Measurements from ENCODE around the gene UBE3B.

The UBE3B gene

DNA sequence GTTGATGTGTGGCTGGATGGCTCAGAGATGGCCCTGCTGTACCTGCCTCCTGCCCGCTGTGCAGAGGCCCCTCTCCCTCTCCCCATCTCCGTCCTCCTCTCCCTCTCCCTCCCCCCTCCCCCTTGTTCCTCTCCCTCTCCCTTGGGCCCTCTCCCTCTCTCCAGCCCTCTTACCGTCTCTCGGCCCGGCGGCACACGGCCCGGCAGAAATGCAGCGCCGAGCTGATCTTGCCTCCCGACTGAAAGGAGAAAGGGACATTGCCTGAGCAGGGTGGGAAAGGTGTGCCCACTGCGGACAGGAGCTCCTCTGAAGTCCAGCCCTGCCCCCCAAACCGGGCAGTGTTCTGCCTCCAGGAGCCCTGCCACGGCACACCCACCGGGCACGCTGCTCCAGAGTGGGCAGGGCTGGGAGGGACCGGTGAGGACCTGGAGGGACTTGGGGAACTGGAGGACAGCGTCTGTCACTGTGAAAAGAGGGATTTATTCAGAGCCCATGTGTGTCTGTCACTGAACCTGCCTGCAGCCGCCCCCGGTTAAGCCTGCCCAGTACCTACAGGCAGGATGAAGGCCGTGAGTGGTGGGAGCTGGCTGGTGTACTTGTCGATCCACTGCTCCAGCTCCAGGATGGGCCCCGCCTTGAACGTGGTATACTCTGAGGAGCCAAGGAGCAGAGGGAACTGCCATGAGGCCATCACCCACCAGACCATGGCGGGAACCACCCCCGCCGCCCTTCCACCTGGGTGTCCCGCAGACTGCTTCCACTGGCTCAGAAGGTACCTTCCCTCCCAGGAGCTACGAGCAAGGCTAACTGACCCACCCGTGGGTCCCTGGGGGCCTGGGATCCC is 83.7 kb downstream of the UBE3B start:
- no peak for DNase-seq (ENCODE audit: low read depth)
- TF ChIP-seq, protein P1, sequence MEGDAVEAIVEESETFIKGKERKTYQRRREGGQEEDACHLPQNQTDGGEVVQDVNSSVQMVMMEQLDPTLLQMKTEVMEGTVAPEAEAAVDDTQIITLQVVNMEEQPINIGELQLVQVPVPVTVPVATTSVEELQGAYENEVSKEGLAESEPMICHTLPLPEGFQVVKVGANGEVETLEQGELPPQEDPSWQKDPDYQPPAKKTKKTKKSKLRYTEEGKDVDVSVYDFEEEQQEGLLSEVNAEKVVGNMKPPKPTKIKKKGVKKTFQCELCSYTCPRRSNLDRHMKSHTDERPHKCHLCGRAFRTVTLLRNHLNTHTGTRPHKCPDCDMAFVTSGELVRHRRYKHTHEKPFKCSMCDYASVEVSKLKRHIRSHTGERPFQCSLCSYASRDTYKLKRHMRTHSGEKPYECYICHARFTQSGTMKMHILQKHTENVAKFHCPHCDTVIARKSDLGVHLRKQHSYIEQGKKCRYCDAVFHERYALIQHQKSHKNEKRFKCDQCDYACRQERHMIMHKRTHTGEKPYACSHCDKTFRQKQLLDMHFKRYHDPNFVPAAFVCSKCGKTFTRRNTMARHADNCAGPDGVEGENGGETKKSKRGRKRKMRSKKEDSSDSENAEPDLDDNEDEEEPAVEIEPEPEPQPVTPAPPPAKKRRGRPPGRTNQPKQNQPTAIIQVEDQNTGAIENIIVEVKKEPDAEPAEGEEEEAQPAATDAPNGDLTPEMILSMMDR (conservative IDR thresholded peaks at IDR 0.05; ENCODE audit: low read length), result no peak
- H3K4me3 ChIP-seq (ENCODE audit: low read length), result no peak overlapping the region

DNA sequence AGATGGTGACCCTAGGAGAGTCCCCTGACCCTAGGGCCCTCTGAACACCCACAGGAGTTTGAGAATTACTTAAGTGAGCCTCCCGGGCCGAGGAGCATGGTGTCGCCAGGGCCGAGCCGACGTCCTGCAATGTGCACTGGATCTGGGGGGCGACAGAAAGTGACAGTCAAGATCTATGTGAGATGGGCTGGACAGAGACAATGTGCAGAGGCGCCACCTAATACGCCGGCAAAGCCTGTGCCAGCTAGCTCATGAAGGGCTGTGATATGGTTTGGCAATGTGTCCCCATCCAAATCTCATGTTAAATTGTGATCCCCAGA is 84.2 kb downstream of the UBE3B start:
- H3K4me3 ChIP-seq (ENCODE audit: low read length), result no peak overlapping the region
- no peak for DNase-seq (ENCODE audit: low read depth)
- TF ChIP-seq, protein P1 (conservative IDR thresholded peaks at IDR 0.05; ENCODE audit: low read length), result no peak

DNA sequence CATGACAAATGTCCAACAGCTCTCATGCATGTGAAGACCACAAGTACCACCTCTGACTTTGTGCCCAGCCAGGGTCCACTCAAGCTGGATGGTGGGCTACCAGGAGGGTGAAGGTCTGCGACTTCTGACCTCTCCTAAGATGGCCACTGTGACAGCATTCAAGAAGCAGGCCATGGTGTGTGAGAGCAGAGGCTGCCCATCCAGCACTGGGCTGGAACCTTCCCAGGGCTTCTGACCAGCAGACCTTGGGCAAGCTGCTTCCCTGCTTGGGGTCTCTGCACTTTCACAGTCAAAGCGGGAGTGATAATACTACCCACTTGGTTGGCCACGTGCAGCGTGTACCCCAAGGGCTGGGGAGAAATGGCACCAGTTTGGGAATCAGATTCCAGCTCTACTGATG is 85.4 kb downstream of the UBE3B start:
- no peak for DNase-seq (ENCODE audit: low read depth)
- no peak overlapping the region for H3K4me3 ChIP-seq (ENCODE audit: low read length)
- TF ChIP-seq, protein P1 (conservative IDR thresholded peaks at IDR 0.05; ENCODE audit: low read length), result no peak

DNA sequence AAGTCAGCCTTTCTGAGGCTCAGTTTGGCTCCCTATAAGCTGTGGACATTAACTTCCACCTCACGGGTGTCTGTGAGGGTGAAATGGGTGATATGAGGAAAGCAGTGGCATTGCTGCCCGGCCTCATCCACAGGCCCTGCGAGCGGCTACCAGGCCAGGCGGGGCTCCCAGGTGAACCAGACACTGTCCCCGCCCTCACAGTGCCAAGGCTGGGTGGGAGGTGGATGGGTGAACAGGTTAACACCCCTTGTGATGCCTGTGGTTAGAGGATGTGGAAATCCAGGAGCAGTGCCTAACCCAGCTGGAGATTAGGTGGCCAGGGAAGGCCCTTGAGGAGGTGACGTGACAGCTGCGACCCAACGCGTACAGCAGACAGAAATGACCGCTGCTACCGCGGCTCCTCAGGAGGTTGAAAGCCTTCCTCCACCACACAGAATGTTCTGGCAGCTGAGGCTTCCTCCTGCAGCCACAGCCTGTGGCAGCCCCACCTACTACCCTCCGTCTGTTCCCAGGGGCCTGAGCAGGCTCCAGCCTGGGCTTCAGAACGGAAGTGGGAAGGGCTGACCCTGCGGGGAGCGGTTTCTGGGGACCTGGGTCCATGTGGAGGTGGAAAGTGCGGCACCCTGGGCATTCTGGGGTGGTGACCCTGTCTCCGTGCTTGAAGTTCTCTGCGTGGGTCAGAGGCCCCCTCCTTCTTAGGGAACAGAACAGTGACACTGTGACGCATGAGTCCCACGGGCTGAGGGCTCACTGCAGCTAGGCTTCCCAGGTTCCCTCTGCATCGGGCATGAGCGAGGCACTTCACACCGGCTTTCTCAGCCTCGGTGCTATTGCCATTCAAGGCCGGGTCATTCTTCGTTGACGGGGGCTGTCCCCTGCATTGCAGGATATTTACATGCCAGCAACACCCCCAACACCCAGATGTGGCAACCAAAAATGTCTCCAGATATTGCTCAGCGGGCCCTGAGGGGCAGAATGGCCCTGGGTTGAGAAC is 86.2 kb downstream of the UBE3B start:
- no peak overlapping the region for H3K4me3 ChIP-seq (ENCODE audit: low read length)
- TF ChIP-seq, protein P1 (conservative IDR thresholded peaks at IDR 0.05; ENCODE audit: low read length), result no peak
- DNase-seq (ENCODE audit: low read depth), result no peak

DNA sequence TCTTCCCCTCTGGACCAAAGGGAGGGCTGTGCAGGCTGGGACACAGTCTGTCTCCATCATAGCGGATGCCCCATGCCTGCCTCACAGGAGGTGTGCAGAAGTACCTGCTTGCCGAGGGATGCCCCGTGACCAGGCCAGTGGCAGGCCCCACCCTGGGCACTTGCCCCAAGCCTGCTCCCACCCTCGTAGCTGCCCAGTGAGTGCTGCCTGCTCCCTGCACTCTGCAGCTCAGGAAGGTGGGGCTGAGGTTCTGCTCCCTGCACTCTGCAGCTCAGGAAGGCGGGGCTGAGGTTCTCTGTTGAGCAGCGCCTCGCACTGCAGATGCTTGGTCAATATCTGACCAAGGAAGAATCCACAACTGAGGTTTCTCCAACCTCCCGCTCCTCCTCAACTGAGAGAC is 89.0 kb downstream of the UBE3B start:
- H3K4me3 ChIP-seq (ENCODE audit: low read length), result no peak overlapping the region
- TF ChIP-seq, protein P1 (conservative IDR thresholded peaks at IDR 0.05; ENCODE audit: low read length), result no peak
- no peak for DNase-seq (ENCODE audit: low read depth)

DNA sequence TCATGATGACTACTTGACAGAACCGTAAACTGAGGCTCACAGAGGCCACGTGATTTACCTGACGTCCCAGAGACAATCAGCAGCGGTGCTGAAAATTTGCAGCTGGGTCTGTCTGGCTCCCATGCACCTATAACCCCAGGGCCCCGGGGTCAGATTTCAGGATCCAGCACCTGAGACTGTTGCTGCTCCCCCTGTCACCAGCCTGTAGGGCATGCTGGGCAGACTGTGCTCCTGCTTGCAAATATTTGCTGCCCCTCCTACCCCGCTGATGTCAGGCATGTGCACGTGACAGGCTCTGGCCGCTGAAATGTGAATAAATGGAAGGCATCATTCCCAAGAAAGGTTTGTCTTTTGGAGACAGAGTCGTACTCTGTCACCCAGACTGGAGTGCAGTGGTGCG is 89.9 kb downstream of the UBE3B start:
- no peak overlapping the region for H3K4me3 ChIP-seq (ENCODE audit: low read length)
- TF ChIP-seq, protein P1 (conservative IDR thresholded peaks at IDR 0.05; ENCODE audit: low read length), result no peak
- DNase-seq (ENCODE audit: low read depth), result no peak

Measured in AG10803 (cell line).